Upper lobe of left lung (tissue), 6 donors: ENCODE results near the gene QRICH1. TPM values are rescaled to one million over a fixed set of nuclear protein-coding genes. Genes with fewer than 3 reads are reported as not detected.

Source experiments
- ATAC-seq, 2 donors: fragments of 200-7000 bp; cut with Tn5 transposase; one replicate each; pipeline ENCODE4 v1.9.1; 2022; ENCODE audit warnings: mild to moderate bottlenecking in 2 of 2, moderate library complexity in 2 of 2; ENCODE audit not compliant: low FRiP score in 2 of 2
- DNase-seq, 2 donors: peaks; one replicate each; pipeline ENCODE4 v3.0.0-alpha.2; 2019 to 2020
- H3K27ac ChIP-seq, 4 donors: fragments of 200-600 bp; sonication (generic); one replicate each; pipeline ENCODE4 v1.5.1; 2016 to 2019
- H3K27me3 ChIP-seq, 4 donors: fragments of 200-600 bp; sonication (generic); one replicate each; pipeline ENCODE4 v1.5.1; 2017 to 2019
- H3K36me3 ChIP-seq, 4 donors: fragments of 200-600 bp; sonication (generic); one replicate each; pipeline ENCODE4 v1.5.1; 2016 to 2019
- H3K4me1 ChIP-seq, 4 donors: fragments of 200-600 bp; sonication (generic); one replicate each; pipeline ENCODE4 v1.5.1; 2018 to 2019
- H3K4me3 ChIP-seq, 4 donors: fragments of 200-600 bp; sonication (generic); one replicate each; pipeline ENCODE4 v1.5.1; 2017 to 2019; ENCODE audit warnings: mild to moderate bottlenecking in 2 of 4, moderate library complexity in 1 of 4
- H3K9me3 ChIP-seq, 4 donors: fragments of 200-600 bp; sonication (generic); one replicate each; pipeline ENCODE4 v1.5.1; 2018 to 2019
- EP300 ChIP-seq, 4 donors: sonication (generic); formaldehyde crosslinking; IDR thresholded peaks; one replicate each; pipeline ENCODE4 v1.5.1; 2017; ENCODE audit warnings: antibody characterized with exemption in 4 of 4, control low read depth in 2 of 4
- POLR2A ChIP-seq, 4 donors: fragments of 450-650 bp; IDR thresholded peaks; one replicate each; pipeline ENCODE4 v1.5.1; 2016 to 2017; ENCODE audit warnings: antibody characterized with exemption in 4 of 4, mild to moderate bottlenecking in 2 of 4
- POLR2AphosphoS5 ChIP-seq, 2 donors: sonication (generic); formaldehyde crosslinking; IDR thresholded peaks; one replicate each; pipeline ENCODE4 v1.5.1; 2017; ENCODE audit warnings: antibody characterized with exemption in 2 of 2
- WGBS, 2 donors: methylation state at CpG; one replicate each; pipeline ENCODE4 v1.1.5; 2017 to 2018; 5-methylcytosine and 5-hydroxymethylcytosine counted together
- total RNA-seq, 6 donors: library from RNA; depleted of rRNA in 4 of 6; stranded (reverse); fragments of >200 nt in 4 of 6; gene quantifications; one replicate each; pipeline versions ENCODE4 v1.1.0 to v1.2.1, GENCODE V29; 2016 to 2021
- TF ChIP-seq, protein P1 (sequence below), 6 experiments: fragments of 450-650 bp in 4 of 6; fragments of 200-600 bp in 2 of 6; sonication (generic) in 2 of 6; IDR thresholded peaks; one replicate each; pipeline ENCODE4 v1.5.1; 2016 to 2019; ENCODE audit warnings: antibody characterized with exemption in 6 of 6
- donor health status: DM: no; HTN: no; CAD: no; lungs with moderate emphysema.
- donor health status: DM: no; HTN: yes; CAD: no; lungs with severe emphysema.

The QRICH1 gene
- total RNA-seq, 6 donors from 2014 or later = 65.6 to 145 (median 74.2) TPM

- ATAC-seq = no peak
- H3K27me3 ChIP-seq = no peaks in the 10 kb centered on the region
- TF ChIP-seq EP300 (IDR thresholded peaks at IDR 0.05) (no peak), POLR2AphosphoS5 (IDR thresholded peaks at IDR 0.05) (no peak), POLR2A (IDR thresholded peaks at IDR 0.05) (no peak)
- TF ChIP-seq, protein P1, sequence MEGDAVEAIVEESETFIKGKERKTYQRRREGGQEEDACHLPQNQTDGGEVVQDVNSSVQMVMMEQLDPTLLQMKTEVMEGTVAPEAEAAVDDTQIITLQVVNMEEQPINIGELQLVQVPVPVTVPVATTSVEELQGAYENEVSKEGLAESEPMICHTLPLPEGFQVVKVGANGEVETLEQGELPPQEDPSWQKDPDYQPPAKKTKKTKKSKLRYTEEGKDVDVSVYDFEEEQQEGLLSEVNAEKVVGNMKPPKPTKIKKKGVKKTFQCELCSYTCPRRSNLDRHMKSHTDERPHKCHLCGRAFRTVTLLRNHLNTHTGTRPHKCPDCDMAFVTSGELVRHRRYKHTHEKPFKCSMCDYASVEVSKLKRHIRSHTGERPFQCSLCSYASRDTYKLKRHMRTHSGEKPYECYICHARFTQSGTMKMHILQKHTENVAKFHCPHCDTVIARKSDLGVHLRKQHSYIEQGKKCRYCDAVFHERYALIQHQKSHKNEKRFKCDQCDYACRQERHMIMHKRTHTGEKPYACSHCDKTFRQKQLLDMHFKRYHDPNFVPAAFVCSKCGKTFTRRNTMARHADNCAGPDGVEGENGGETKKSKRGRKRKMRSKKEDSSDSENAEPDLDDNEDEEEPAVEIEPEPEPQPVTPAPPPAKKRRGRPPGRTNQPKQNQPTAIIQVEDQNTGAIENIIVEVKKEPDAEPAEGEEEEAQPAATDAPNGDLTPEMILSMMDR (IDR thresholded peaks at IDR 0.05) = no peak
- H3K4me1 ChIP-seq = no peaks in the 10 kb centered on the region
- H3K9me3 ChIP-seq = no peaks in the 10 kb centered on the region
- DNase-seq = no peak
- no peak overlapping the region for H3K27ac ChIP-seq
- H3K36me3 ChIP-seq = peaks cover 3 to 39% (median 19%) of the 10 kb centered on the region in 4 donors
- 94 to 95% methylated on average over 8 of the region's 8 CpGs for whole genome bisulfite sequencing, 2 donors
- no peak overlapping the region for H3K4me3 ChIP-seq
These were observed 12.4 kb downstream of the QRICH1 start for GRCh38 chr3:49081429-49081828.

DNA sequence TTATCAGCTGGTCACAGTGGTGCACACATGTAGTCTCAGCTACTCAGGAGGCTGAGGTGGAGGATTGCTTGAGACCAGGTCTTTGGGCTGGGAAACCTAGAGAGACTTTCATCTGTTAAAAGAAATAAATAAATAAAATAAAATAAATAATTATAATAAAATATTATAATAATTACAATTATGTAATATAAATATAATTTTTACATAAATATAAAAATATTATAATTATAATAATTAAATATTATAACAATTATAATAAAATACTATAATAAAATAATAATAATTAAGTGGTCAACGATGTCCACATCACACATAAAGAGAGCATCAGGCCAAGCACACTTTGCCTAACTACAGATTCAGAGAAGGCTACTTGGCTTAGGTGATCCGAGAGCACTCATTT is 14.6 kb downstream of the QRICH1 start:
- Histone ChIP-seq H3K4me1 (no peaks in the 10 kb centered on the region), H3K27me3 (no peaks in the 10 kb centered on the region), H3K4me3 (no peak overlapping the region), H3K27ac (no peak overlapping the region), H3K36me3 (peaks cover 8 to 51% (median 36%) of the 10 kb centered on the region in 4 donors), H3K9me3 (no peaks in the 10 kb centered on the region)
- DNase-seq (no peak), ATAC-seq (no peak)
- TF ChIP-seq, protein P1 (IDR thresholded peaks at IDR 0.05) = no peak
- TF ChIP-seq POLR2A (IDR thresholded peaks at IDR 0.05) (no peak), POLR2AphosphoS5 (IDR thresholded peaks at IDR 0.05) (no peak), EP300 (IDR thresholded peaks at IDR 0.05) (no peak)
- WGBS, 2 donors = 98% methylated on average over 2 of the region's 2 CpGs

GRCh38 chr3:49076646-49077045 is 17.2 kb downstream of the QRICH1 start:
- Histone ChIP-seq H3K36me3 (peaks cover 14 to 73% (median 59%) of the 10 kb centered on the region in 4 donors), H3K27ac (no peak overlapping the region), H3K9me3 (no peaks in the 10 kb centered on the region), H3K27me3 (no peaks in the 10 kb centered on the region), H3K4me3 (no peak overlapping the region), H3K4me1 (no peaks in the 10 kb centered on the region)
- ATAC-seq = no peak
- 94% methylated on average over 4 of the region's 4 CpGs for WGBS, 2 donors
- no peak for DNase-seq
- TF ChIP-seq, protein P1 (IDR thresholded peaks at IDR 0.05) = no peak
- no peak for TF ChIP-seq EP300 (IDR thresholded peaks at IDR 0.05)
- TF ChIP-seq POLR2A (IDR thresholded peaks at IDR 0.05) = no peak
- no peak for TF ChIP-seq POLR2AphosphoS5 (IDR thresholded peaks at IDR 0.05)

DNA sequence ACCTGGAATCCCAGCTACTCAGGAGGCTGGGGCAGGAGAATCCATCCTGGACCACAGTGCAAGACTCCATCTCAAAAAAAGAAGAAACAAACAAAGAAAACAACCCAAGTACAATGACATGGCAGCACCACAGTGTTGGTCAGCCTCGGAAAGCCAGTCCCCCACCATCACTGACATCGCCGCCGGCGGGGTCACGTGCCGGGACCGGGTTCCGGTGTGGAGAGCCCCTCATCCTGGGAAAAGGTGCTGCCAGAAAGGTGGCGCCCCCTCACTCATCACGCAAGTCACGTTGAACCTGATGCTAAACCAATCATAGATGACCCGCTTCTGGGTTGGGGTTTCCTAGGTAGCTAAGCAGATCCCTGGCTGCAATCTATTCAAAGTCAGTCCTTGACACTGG is 17.8 kb downstream of the QRICH1 start:
- TF ChIP-seq POLR2AphosphoS5 (IDR thresholded peaks at IDR 0.05) (no peak), EP300 (IDR thresholded peaks at IDR 0.05) (no peak), POLR2A (IDR thresholded peaks at IDR 0.05) (no peak)
- TF ChIP-seq, protein P1 (IDR thresholded peaks at IDR 0.05) = no peak
- ATAC-seq = no peak
- DNase-seq = peak in 1 of 2 donors; percentile 67
- Histone ChIP-seq H3K4me3 (no peak overlapping the region), H3K4me1 (no peaks in the 10 kb centered on the region), H3K36me3 (peaks cover 14 to 79% (median 64%) of the 10 kb centered on the region in 4 donors), H3K27ac (no peak overlapping the region), H3K27me3 (no peaks in the 10 kb centered on the region), H3K9me3 (no peaks in the 10 kb centered on the region)
- WGBS, 2 donors = 96 to 97% methylated on average over 13 of the region's 13 CpGs

- no peak for ATAC-seq
- Histone ChIP-seq H3K27ac (no peak overlapping the region), H3K4me1 (no peaks in the 10 kb centered on the region), H3K9me3 (no peaks in the 10 kb centered on the region), H3K36me3 (peaks cover 12 to 84% (median 60%) of the 10 kb centered on the region in 4 donors), H3K4me3 (no peak overlapping the region), H3K27me3 (no peaks in the 10 kb centered on the region)
- no peak for DNase-seq
- TF ChIP-seq POLR2AphosphoS5 (IDR thresholded peaks at IDR 0.05) = no peak
- TF ChIP-seq, protein P1 (IDR thresholded peaks at IDR 0.05) = no peak
- no peak for TF ChIP-seq POLR2A (IDR thresholded peaks at IDR 0.05)
- TF ChIP-seq EP300 (IDR thresholded peaks at IDR 0.05) = no peak
- WGBS, 2 donors = 86 to 94% methylated on average over 7 of the region's 7 CpGs
These were observed 35.9 kb downstream of the QRICH1 start for GRCh38 chr3:49058011-49058410.
